Stimulated activated CD4-positive, alpha-beta T cell treated with anti-CD3 and anti-CD28 coated beads, Interleukin-2, amount 100 ng/mL, for 48 hours (primary cell): ENCODE results near the gene LRRIQ4.

Experiments used
- DNase-seq, 2 donors: peaks; one replicate each; pipeline ENCODE4 v3.0.0-alpha.2; 2020

Gene LRRIQ4

DNA sequence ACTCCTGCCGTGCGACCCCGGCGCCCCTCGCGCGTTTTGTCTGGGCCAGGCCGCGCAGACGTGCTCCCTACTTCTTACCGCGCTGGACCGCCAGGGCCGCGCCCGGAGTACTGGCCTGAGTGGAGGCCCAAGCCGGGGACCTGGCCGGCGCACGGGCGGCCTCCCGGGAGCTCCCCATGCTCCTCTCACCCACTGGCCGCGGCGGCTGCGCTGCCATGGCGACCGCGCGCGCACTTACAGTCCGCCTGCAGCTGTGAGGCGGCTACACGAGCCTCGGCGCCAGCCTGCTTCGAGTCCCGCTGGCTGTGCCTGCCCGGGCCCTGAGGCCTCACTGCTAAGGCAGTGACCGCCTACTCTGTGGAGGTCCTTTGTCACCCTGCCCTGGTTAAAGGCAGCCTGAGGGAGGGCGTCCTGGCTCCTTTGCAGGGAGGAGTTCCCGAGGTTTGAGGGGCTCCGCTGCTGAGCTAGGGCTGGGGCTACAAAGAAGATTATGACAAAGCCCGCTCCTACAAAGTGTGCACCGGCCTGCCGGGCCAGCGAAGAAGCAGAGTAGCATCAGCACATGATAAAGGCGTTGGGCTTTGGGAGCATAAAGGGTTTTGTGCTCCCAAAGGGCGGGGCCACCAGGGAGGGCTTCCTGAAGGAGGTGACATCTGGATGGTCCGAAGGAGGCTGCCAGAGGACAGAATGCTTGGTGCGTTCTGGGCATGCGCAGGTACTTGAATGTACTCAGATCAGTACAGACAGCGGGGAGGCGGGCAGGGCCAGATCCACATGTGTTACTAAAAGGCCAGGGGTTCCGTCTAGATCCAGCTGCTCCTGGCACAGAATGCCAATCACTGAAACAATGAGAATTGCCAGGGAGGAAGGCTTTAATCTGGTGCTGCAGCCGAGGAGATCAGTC, at the start of gene LRRIQ4, which contains the start of gene LRRC34:
LRRIQ4 (plus strand) TSS at position 539 of the 904 bp plus-strand sequence. CDS start 9,052 bp downstream, outside the sequence.
LRRC34 (minus strand) TSS at position 573 of the 904 bp plus-strand sequence; CDS start at position 217, 356 bp downstream.
- DNase-seq = peak; percentile 66 to 69

DNA sequence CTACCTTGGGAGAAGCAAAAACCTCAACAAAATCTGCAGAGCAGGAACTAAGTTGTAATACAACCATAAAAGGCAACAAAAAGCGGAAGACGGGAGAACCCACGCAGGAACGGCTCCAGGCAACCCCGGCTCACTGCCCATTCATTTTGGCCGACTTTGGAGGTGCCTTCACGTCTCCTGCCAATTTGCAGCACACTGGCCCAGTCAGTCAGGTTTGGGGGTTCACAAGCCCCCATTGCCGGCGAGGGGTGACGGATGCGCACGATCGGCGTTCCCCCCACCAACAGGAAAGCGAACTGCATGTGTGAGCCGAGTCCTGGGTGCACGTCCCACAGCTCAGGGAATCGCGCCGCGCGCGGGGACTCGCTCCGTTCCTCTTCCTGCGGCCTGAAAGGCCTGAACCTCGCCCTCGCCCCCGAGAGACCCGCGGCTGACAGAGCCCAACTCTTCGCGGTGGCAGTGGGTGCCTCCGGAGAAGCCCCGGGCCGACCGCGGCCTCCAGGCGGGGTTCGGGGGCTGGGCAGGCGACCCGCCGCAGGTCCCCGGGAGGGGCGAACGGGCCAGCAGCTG, 48.3 kb upstream of the LRRIQ4 start:
- DNase-seq = peak; percentile 50 to 52

DNA sequence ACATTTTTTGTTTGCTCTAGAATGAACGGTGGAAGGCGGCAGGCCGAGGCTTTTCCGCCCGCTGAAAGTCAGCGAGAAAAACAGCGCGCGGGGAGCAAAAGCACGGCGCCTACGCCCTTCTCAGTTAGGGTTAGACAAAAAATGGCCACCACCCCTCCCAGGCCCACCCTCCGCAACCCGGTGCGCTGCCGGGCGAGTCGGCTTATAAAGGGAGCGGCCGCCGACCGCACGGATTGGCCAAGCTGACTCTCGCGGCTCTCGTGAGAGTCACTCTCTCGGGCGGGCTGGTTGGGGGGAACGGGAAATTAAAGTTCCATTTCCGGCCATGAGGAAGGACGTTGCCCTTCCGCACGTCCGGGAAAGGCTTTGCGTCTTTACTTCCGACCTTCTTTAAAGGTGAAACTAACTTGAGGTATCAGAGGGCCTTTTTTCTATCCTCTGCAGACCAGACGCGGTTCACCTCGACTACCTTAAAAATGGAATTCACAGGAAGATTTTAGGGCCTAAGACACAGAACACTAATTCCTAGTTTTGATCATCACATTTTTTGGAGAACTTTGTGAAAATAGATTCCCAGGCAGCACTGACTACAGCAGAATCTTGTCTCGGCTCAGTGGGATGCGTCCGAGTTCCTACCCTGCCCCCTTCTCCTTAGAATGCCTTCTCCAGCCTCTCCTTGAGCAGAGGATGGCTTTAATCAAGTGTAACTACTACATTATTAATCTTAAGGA, 47.6 kb upstream of the LRRIQ4 start, which contains the start of gene TERC:
TERC (minus strand) TSS at position 179 of the 731 bp plus-strand sequence.
- DNase-seq = peak; percentile 84 to 85

DNA sequence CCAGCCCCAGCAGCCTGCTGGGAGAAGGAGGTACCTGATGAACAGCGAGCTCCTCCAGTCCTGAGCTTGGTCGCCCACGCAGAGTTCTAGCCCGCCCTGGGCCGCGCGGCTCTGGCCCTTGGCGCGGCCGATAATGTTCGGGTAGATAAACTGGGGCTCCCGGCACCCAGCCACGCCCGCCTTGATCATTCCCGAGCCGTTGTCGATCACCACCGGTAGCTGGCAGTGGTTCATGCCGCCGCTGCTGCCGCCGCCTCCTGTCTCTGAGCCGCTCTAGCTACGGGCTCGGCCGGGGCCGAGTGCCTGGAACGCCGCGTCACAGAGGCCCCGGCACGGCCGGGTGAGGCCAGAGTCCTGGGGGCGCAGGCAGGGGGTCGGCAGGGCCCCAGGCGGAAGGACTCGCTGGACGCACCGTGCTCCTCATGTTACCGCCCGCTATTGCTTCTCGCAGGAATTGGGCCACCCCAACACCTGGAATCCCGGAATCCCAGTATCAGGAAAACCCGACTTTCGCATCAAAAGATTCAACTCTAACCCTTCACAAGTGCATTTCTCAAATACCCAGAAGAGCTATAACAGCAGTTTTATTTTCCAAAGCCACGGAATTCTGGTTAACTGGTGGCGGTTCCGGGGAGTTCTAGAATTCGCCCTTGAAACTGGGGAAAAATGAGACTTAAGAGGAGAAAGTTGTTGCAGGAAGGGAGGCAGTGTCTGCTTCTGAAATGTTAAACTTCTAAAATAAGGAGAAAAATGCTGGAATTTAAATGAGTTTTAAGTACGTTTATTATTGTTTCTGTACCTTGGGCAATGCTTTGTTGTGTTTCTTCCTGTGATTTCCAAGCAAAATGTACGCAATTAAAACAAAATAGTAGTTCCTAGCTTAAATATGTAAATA, 43.1 kb upstream of the LRRIQ4 start, which contains the start of gene ACTRT3:
ACTRT3 (minus strand) TSS at position 275 of the 895 bp plus-strand sequence; CDS start at position 234, 41 bp downstream.
- peak; percentile 48 to 54 for DNase-seq

DNA sequence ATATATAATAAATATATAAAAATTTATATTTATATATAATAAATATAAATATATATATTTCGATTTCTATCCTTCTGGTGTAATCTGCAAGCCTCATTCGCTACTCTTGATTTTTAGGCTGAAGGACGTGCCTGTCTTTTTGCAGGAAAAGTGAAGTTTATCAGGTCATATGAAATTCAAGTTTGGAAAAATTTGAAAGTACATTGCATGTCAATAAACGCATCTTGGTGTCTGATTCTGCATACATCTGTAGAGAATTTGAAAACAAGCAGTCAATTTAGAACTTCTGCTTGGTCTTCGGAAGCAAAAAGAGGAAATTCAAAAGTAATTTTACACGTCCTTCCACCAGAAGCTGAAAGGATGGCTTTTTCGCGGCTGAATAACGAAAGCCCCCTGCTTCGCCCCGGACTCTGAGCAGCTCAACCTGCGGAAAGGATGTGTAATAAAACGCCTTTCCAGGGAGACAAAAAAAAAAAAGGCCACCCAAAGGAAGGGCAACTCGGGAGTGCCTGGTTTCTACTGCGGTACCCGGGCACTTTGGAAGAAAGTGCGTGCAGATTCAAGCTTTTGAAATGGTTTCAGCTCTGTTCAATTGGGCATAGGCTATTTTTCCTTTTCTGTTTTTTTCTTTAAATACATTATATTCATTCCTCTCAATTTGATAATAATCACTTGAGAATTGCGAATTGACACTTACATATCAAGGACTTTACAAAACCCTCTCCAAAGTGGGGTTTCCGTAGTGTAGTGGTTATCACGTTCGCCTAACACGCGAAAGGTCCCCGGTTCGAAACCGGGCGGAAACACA, 41.0 kb upstream of the LRRIQ4 start:
- DNase-seq = peak; percentile 66

DNA sequence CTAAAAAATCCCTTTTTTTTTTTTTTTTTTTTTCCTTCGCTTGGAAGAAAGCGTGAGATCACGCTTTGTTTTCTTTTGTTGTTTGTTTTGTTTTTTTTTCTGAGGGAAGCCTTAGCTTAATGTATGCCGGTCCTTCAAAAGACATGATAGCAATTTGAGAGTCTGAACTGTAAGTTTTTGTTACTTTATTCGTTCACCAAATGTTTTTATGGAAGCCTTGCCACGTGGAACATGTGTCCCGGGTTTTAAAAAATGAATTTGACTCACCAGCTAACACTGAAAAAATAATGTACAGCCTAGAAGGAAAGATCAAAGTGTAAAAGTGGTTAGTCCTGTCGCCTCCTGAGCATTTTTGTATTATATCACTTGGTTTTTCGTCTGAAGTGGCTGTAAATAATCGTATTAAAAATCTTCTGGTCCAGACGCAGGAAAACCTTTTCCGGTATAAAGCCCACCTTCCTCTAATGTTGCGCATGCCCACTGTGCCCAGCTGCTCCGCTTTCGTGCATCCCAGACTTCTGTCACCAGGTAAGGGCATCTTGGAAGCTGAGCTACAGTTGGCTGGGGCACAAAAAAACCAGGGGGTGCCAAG, 40.3 kb upstream of the LRRIQ4 start:
- no peak for DNase-seq

DNA sequence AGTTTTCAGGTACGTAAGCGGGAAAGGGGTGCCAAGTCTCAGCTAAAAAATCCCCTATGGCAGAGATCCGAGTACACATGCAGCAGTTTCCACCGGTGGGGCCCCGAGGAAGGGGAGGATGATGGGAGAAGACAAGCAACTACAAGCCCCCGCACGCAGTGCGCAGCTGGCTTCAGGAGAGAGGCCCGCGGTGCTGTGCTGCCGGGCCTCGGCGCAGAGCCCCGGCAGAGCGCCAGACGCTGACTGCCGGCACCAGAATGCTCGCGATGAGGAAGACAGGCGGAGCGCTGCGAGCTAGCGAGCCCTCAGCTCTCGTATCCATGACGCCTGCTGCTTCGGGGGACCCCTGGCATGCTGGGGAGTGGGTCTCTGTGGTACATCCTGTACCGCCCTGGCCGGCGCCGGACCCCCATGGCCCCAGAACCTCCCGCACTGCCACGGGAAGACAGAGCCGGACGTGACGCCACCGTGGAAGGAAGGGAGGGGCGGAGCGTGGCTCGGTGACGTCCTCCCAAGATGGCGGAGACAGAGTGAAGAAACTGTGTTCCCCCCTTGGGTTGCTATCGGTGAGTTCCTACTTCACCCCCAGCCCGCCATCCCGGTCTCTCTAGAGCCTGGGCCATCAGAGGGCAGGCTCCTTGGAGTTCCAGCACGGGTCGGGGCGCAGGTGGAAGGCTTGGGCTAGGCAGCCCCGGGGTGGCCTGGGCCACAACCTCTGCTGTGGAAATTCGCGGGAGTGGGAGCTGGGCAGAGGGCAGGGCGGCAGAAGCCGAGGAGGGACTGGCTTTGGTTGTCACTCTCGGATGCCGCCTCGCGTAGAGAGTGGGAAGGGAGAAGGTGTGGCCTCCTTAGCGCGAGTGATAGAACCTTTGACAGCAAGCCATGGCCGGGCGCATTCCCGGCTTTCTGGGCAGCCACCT, 39.5 kb upstream of the LRRIQ4 start, which contains the start of gene MYNN:
MYNN (plus strand) TSS at position 500 of the 920 bp plus-strand sequence. CDS start 900 bp downstream, outside the sequence.
- DNase-seq = peak; percentile 83 to 89

DNA sequence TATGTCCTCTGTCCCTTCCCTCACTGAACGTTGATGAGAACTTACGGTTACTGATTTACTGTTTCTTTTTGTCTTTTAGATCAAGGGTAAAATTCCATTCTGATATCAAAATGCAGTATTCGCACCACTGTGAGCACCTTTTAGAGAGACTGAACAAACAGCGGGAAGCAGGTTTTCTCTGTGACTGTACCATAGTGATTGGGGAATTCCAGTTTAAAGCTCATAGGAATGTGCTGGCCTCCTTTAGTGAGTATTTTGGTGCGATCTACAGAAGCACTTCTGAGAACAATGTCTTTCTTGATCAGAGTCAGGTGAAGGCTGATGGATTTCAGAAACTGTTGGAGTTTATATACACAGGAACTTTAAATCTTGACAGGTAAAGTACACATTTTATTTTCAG, 38.5 kb upstream of the LRRIQ4 start:
- no peak for DNase-seq

DNA sequence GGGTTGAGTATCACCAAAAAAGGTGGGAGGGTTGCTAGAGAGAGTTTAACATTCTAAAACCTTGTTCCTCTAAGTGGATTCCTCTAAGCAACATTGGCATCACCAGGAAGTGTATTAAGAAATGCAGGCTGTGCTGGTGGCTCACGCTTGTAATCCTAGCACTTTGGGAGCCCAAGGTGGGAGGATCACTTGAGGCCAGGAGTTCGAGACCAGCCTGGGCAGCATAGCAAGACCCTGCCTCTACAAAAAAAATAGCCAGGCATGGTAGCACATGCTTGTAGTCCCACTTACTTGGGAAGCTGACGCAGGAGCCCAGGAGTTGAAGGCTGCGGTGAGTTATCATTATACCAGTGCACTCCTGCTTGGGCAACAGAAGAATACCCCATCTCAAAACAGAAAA, 34.8 kb upstream of the LRRIQ4 start:
- no peak for DNase-seq

DNA sequence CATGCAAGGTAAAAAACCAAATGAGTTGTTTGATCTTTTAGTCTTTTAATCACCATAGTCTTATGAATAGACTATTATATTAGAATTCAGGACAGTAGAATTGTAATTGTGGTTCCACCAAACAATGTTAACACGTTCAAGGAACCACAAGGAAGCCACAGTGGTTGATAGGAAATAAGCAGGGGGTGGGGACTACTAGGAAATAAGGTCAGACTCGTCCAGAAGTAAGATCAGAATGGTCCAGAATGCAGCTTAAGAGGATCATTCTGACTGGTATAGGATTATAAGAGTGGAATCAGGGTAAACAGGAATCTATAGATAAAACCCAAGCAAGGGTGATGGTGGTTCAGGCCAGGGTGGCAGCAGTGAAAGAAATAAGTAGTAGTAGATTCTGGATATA, 31.9 kb upstream of the LRRIQ4 start:
- no peak for DNase-seq

DNA sequence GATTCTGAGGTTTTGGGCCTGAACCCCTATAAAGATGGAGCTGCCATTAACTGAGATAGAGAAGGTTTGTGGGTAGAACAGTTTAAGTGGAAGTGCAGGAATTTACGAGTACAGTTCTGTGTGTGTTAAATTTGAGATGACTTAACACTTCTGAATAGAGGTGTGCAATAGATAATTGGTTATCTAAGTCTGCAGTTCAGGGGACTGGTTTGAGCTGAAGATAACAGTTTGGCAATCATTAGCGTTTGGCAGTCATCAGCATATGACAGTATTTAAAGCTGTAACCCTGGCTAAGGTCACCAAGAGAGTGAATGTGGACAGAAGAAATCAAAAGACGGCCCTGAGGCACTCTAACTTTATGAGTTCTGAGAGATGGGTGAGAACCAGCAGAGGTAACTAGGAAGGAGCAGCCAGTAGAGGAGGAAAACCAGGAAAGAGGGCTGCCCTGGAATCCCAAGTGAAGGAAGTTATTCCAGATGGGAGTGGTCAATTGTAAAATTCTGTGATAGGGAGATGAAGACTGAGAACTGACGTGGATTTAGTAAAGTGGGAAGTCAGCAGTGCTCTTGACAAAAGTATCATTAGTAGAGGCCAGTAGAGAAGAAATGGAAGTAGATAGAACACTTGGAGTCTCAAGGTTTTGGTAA, 31.3 kb upstream of the LRRIQ4 start:
- no peak for DNase-seq

DNA sequence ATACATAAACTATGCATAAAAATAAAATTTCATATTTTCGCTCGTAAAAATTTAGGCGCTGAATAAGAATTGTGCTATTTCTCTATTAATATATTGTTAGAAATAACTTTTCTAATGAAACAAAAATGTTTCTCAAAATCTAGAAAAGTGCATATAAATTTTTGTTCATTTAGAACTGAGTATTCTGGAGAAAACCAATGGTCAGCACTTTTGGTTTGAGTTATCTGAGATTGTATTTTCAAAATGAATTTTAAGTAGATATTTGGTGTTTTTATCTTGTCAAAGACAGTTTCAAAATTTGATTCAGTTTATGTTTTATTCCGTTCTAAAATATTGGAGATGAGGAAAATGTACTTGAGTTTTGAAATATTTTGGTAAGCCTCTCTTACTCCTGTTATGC, 25.6 kb upstream of the LRRIQ4 start:
- DNase-seq = no peak

DNA sequence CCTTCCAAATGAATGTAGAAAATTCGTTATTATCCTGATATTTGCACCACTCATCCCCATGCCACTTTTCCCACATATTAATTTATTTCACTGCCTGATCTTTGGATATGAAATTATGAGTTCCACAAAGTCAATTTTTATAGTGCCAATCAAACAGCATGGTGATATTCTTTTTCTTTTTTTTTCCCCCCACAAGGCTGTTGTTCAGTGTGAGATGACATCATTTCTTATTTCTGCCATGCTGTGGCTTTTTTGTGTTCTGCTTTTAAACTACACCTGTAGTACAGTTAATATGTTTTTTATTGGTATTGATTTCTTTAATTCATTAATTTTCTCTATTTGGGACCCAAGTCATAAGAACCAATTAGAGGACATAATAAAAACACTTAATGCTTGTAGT, 24.9 kb upstream of the LRRIQ4 start:
- no peak for DNase-seq

DNA sequence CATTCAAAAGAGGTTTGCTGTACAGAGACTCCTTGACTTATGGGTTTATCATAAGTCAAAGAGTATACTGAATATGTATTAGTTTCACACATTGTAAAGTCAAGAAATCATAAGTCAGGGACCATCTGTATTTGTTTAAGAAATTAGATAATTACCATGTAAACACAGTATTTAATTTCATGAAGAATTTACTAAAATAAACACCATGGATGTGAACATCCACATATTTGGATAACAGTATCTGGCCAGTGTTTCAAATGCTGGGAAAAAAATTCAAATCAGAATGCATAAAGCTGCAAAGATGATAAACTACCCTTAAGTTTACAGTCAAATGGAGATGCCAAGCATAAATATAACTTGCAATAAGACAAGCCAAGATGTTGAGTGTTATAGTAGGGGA, 22.5 kb upstream of the LRRIQ4 start:
- DNase-seq = no peak

DNA sequence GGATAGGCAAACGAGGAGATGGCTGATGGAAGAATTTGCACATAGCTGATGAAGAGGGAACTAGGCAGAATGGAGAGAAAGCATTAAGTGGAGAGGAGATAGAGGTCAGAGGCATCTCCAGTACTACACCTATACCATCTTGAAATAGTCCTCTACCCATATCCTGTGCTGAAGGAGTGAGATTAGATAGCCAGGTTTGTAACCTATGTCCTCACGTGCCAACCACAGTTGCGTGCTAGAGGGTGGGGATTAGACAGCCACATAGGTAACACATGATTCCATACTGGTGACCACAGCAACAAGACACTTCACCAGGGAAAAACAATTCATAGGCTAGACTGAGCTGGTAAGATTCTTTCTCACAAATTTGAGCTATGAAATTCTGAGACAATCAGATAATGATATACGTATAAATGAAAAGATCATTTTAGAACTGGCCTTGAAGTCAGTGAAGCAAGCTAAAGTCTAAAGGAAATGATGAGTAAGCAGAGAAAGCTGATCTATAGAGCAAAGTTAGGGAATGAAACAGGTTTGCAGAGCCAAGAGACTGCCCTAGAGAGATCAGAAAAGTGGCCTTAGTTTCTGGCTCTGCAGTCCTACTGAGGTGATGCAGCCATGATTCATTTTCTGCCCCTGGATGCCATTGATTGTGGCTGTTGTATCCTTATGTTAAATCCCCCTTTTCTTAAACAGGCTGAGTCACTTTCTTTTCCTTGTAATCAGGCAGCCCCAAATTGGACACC, 21.8 kb upstream of the LRRIQ4 start:
- no peak for DNase-seq

DNA sequence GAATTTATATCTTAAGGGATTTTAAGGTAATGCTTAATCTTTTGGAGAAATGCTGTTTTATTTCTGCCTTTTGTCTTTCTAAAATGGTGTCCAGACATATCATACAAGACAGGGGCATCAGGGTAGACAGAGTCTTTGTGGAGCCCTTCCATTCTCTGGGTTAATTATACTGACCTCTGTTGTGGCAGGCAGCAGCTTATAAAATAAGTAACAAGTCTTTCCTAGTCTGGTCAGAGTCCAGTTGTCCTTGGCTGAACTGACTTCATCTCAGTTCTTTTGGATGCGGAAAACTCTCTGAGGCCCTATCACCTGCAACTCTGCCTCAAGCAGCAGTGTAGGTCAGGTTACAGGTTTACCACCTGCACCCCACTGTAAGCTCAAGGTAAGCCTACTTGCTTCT, 20.3 kb upstream of the LRRIQ4 start:
- no peak for DNase-seq

DNA sequence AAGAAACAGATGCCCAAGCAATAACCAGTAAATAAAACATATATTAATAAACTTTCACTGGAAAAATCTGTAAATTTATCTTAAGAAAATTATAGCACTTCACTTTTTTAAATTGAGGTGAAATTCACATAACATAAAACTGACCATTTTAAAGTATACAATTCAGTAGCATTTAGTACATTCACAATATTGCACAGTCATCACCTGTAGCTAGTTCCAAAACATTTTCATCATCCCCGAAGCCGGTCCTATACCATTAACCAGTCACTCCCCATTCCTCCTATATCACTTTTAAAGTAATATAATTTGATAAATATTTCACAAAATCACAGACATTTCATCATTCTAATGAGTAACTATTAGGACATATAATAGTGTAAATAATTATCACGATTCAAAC, 8.0 kb upstream of the LRRIQ4 start:
- no peak for DNase-seq

DNA sequence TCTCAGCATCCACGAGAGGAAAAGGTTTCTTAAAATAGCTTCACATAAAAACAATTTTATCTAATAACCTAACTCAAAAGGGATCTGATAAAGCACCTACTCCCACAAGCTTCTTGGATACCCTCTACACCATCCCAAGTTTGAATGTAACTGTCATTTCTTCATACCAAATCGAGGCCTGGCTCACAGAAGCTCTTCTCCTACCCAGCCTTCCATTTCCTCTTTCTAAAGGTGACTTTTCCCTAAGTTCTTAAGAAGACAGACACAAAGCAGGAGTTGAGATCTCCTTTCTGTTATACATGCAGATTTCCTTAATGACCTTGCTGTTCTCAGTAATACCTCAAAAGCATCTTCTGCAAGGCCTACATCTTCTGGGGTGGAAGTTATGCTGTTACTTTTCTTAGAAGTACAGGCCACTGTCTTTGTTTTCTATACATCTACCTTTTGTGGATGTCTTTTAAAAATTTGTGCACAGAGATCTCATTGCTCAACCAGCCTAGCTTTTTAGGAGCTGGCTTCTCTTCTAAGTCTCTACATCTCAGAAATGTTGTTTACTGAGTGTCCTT, 3.4 kb upstream of the LRRIQ4 start:
- no peak for DNase-seq
